Suprapubic skin (tissue), 4 donors: ENCODE results near the gene GRIA4. TPM values are rescaled to one million over a fixed set of nuclear protein-coding genes. Genes with fewer than 3 reads are reported as not detected.

Source experiments
- DNase-seq, 2 donors: peaks; one replicate each; pipeline ENCODE4 v3.0.0-alpha.2; 2019; ENCODE audit warnings: low spot score in 2 of 2
- H3K27ac ChIP-seq: fragments of 200-600 bp; sonication (generic); one replicate; pipeline ENCODE4 v1.5.1; 2019
- H3K27me3 ChIP-seq: fragments of 200-600 bp; sonication (generic); one replicate; pipeline ENCODE4 v1.5.1; 2019
- H3K36me3 ChIP-seq: fragments of 200-600 bp; sonication (generic); one replicate; pipeline ENCODE4 v1.5.1; 2019
- H3K4me1 ChIP-seq: fragments of 200-600 bp; sonication (generic); one replicate; pipeline ENCODE4 v1.5.1; 2019
- H3K4me3 ChIP-seq: fragments of 200-600 bp; sonication (generic); one replicate; pipeline ENCODE4 v1.5.1; 2019; ENCODE audit warnings: mild to moderate bottlenecking
- H3K9me3 ChIP-seq: fragments of 200-600 bp; sonication (generic); one replicate; pipeline ENCODE4 v1.5.1; 2019
- CTCF ChIP-seq, 2 donors: fragments of 200-600 bp in 1 of 2; fragments of 450-650 bp in 1 of 2; sonication (generic) in 1 of 2; IDR thresholded peaks; one replicate each; pipeline ENCODE4 v1.5.1; 2016 to 2019; ENCODE audit warnings: antibody characterized with exemption in 2 of 2, mild to moderate bottlenecking in 1 of 2, moderate library complexity in 1 of 2
- EP300 ChIP-seq: sonication (generic); formaldehyde crosslinking; IDR thresholded peaks from one replicate; pipeline ENCODE4 v1.6.1; 2017; ENCODE audit warnings: antibody characterized with exemption
- POLR2A ChIP-seq, 2 donors: fragments of 450-650 bp; IDR thresholded peaks; one replicate each; pipeline ENCODE4 v1.6.1; 2017; ENCODE audit warnings: antibody characterized with exemption in 2 of 2, mild to moderate bottlenecking in 2 of 2, moderate library complexity in 2 of 2
- POLR2AphosphoS5 ChIP-seq, 3 donors: sonication (generic); formaldehyde crosslinking; IDR thresholded peaks; one replicate each; pipeline ENCODE4 v1.6.1; 2017; ENCODE audit warnings: antibody characterized with exemption in 3 of 3
- WGBS: methylation state at CpG from one replicate; pipeline ENCODE4 v1.1.5; 2018; 5-methylcytosine and 5-hydroxymethylcytosine counted together
- total RNA-seq, 4 donors: library from RNA; depleted of rRNA; stranded (reverse); fragments of >200 nt; gene quantifications; one replicate each; pipeline ENCODE4 v1.1.0, GENCODE V29; 2016

Gene GRIA4
- total RNA-seq, 4 donors from 2014 or later, result 1.1 to 2.3 (median 1.8) TPM

DNA sequence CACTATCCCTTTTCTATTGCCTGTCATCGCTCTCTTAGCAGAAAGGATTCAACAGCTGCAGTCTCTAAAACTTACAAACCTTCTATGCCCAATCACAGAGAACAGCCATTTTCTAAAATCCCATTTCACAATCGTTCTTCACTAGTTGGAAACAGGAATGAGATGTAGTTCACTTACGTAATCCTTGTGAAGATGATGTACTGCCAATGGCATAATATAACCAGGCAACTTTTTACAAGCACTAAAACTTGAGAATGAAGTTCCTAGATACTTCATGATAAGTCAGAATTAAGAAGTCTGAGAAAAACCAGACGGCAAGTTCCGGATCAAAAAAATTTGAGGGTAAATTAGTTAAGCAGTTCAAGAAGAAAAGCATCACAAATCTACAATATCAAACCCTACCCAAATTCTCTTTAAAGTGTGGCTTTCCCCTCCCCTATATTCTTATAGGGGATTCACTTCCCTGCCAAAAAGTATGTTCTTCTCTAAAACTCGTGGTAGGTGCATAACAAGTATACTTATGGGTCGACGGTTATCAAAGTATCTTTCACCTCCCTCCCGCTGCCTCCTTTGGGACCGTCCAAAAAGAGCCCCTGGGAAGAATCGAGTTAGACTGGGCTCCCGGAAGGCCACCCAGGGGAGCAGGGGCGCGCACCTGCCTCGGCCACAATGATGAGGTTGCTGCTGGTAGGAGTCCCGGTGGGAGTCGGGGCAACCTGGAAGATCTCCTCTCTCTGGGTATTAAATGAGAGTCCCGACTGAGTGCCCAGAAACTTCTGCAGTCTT is 411.5 kb downstream of the GRIA4 start:
- TF ChIP-seq CTCF (IDR thresholded peaks at IDR 0.05), result no peak
- no peak for TF ChIP-seq POLR2A (IDR thresholded peaks at IDR 0.05)
- TF ChIP-seq POLR2AphosphoS5 (IDR thresholded peaks at IDR 0.05), result no peak
- TF ChIP-seq EP300, result no peak
- DNase-seq, result no peak

DNA sequence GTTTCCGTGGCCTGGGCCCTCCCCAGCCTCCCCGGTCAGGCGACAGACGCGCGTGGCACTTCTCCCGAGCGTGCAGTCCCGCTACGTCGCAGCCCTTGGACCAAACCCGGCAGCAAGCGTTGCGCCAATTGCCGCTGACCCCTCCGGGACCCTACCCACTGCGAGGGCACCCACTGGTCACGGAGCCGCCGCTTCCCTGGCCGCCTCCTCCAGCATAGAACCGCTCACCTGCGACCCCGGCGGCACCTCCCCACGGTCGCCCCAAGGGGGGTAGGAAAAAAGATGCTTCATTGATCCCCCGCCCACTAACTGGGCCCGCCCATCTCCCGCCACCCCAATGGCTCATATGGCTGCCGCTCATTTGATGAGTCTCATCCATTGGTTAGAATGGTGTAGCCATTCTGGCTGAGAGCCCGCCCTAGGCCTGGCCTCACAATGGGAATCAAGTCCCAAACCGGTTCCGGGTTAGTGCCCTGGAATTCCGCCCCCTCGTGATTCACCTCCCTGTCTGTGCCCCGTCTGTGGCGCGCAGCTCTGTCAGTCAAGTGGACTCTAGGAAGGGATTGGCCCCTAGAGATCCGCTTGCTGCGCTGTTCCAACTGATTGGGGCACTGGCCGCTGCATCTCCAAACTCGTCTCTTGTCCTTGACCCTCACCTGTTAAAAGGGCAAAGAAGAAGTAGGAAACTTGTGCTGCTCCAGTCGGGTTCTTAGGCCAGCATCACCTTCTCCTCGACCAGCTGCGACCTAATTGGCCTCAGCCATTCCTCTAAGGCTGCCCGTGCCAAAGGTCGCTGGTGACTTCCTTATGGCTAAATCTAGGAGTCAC is 412.3 kb downstream of the GRIA4 start, which contains the start of gene MSANTD4:
Gene MSANTD4 (minus strand): TSS at position 274 of the 828 bp plus-strand sequence. CDS start 11,323 bp downstream, outside the sequence.
- peak within 1 kb of the TSS; percentile 81 for H3K27ac ChIP-seq
- peak; percentile 99 to 100 for DNase-seq
- H3K4me3 ChIP-seq, result peak within 1 kb of the TSS; percentile 96
- TF ChIP-seq CTCF (IDR thresholded peaks at IDR 0.05), result no peak
- no peak for TF ChIP-seq EP300
- TF ChIP-seq POLR2A (IDR thresholded peaks at IDR 0.05), result peak in 1 of 2 donors; percentile 22
- TF ChIP-seq POLR2AphosphoS5 (IDR thresholded peaks at IDR 0.05), result peak in 1 of 3 donors; percentile 23
- H3K27me3 ChIP-seq, result peaks cover 11% of the 10 kb centered on the region
- H3K4me1 ChIP-seq, result peaks cover 22% of the 10 kb centered on the region
- WGBS, result 1% methylated on average over 44 of the region's 48 CpGs
- H3K9me3 ChIP-seq, result no peaks in the 10 kb centered on the region
- no peaks in the 10 kb centered on the region for H3K36me3 ChIP-seq

More for the DNA sequence above, 411.5 kb downstream of the GRIA4 start:
- peaks cover 8% of the 10 kb centered on the region for H3K27me3 ChIP-seq
- peak overlapping the region; percentile 81 for H3K27ac ChIP-seq
- H3K36me3 ChIP-seq, result no peaks in the 10 kb centered on the region
- H3K4me3 ChIP-seq, result peak overlapping the region; percentile 96
- 15% methylated on average over 18 of the region's 18 CpGs for WGBS
- H3K9me3 ChIP-seq, result no peaks in the 10 kb centered on the region
- peaks cover 26% of the 10 kb centered on the region for H3K4me1 ChIP-seq

- no peaks in the 10 kb centered on the region for H3K9me3 ChIP-seq
- H3K4me3 ChIP-seq, result peak overlapping the region; percentile 96
- peaks cover 11% of the 10 kb centered on the region for H3K27me3 ChIP-seq
- H3K4me1 ChIP-seq, result peaks cover 19% of the 10 kb centered on the region
- no peak for DNase-seq
- peak overlapping the region; percentile 81 for H3K27ac ChIP-seq
- 86% methylated on average over 7 of the region's 7 CpGs for WGBS
- no peak for TF ChIP-seq POLR2A (IDR thresholded peaks at IDR 0.05)
- no peak for TF ChIP-seq POLR2AphosphoS5 (IDR thresholded peaks at IDR 0.05)
- no peak for TF ChIP-seq CTCF (IDR thresholded peaks at IDR 0.05)
- no peak for TF ChIP-seq EP300
- no peaks in the 10 kb centered on the region for H3K36me3 ChIP-seq
These were observed 413.0 kb downstream of the GRIA4 start for GRCh38 chr11:106022795-106023275.

DNA sequence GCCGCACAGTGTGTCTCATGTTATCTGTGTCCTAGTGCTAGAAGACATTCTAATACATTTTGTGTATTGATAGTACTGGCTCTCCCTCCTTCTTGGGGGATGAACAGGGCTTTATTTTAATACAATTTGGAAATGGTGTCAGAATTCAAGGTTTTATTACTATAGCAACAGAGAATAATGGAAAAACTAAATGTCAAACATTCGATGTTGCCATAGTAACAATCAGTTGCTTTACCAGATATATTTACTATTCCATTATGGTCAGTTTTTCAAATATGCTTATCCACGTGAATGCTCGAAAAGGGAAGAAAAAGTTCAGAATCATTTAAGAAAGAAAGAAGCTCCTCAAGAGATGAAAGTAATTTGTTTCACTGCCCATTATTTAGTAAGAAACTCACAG is 420.7 kb downstream of the GRIA4 start:
- TF ChIP-seq POLR2AphosphoS5 (IDR thresholded peaks at IDR 0.05), result no peak
- TF ChIP-seq CTCF (IDR thresholded peaks at IDR 0.05), result no peak
- no peak for TF ChIP-seq EP300
- TF ChIP-seq POLR2A (IDR thresholded peaks at IDR 0.05), result no peak
- Histone ChIP-seq H3K9me3 (no peaks in the 10 kb centered on the region), H3K27me3 (peaks cover 10% of the 10 kb centered on the region), H3K36me3 (no peaks in the 10 kb centered on the region), H3K27ac (no peak overlapping the region), H3K4me1 (no peaks in the 10 kb centered on the region), H3K4me3 (no peak overlapping the region)
- DNase-seq, result no peak
- WGBS, result 75% methylated on average over 4 of the region's 4 CpGs
